Transverse colon (tissue), 4 donors: ENCODE data around the gene MVD. TPM values are rescaled to one million over a fixed set of nuclear protein-coding genes. Genes with fewer than 3 reads are reported as not detected.

Experiments
- DNase-seq: peaks from one replicate; pipeline ENCODE4 v3.0.0-alpha.2; 2019
- H3K27ac ChIP-seq, 4 donors: fragments of 200-600 bp; sonication (generic); 2 replicates each; pipeline ENCODE4 v1.5.1; 2016 to 2018; ENCODE audit warnings: inconsistent platforms in 4 of 4
- H3K27me3 ChIP-seq: fragments of 200-600 bp; sonication (generic); 2 replicates; pipeline ENCODE4 v1.5.1; 2017; ENCODE audit warnings: inconsistent platforms
- H3K36me3 ChIP-seq, 4 donors: fragments of 200-600 bp; sonication (generic); 2 replicates each; pipeline ENCODE4 v1.5.1; 2017 to 2019; ENCODE audit warnings: inconsistent platforms in 4 of 4
- H3K4me1 ChIP-seq, 4 donors: fragments of 200-600 bp; sonication (generic); 2 replicates each; pipeline ENCODE4 v1.5.1; 2017 to 2020; ENCODE audit warnings: inconsistent platforms in 4 of 4
- H3K4me3 ChIP-seq, 4 donors: fragments of 200-600 bp; sonication (generic); 1 replicate in 1 of 4; 2 replicates in 3 of 4; pipeline versions ENCODE4 v1.5.1 to v1.6.1; 2017 to 2019; ENCODE audit warnings: inconsistent platforms in 4 of 4
- H3K9me3 ChIP-seq, 2 donors: fragments of 200-600 bp; sonication (generic); 2 replicates each; pipeline ENCODE4 v1.5.1; 2017 to 2019; ENCODE audit warnings: inconsistent platforms in 2 of 2
- CTCF ChIP-seq, 5 experiments: fragments of 200-600 bp in 3 of 5; fragments of 450-650 bp in 2 of 5; sonication (generic) in 3 of 5; IDR thresholded peaks; 1 replicate in 2 of 5; 2 replicates in 3 of 5; pipeline ENCODE4 v1.5.1; 2016 to 2017; ENCODE audit warnings: antibody characterized with exemption in 5 of 5, inconsistent platforms in 3 of 5, mild to moderate bottlenecking in 2 of 5, moderate library complexity in 1 of 5
- EP300 ChIP-seq: sonication (generic); formaldehyde crosslinking; IDR thresholded peaks from one replicate; pipeline ENCODE4 v1.6.1; 2017; ENCODE audit warnings: antibody characterized with exemption, low read depth
- POLR2A ChIP-seq: fragments of 450-650 bp; IDR thresholded peaks from one replicate; pipeline ENCODE4 v1.6.1; 2016; ENCODE audit warnings: antibody characterized with exemption, mild to moderate bottlenecking, moderate library complexity
- POLR2AphosphoS5 ChIP-seq, 3 donors: sonication (generic); formaldehyde crosslinking; IDR thresholded peaks; one replicate each; pipeline ENCODE4 v1.6.1; 2016; ENCODE audit warnings: antibody characterized with exemption in 3 of 3
- WGBS, 2 donors: methylation state at CpG; one replicate each; pipeline ENCODE4 v1.1.5; 2018; ENCODE audit warnings: low coverage in 1 of 2; 5-methylcytosine and 5-hydroxymethylcytosine counted together
- in situ Hi-C, 4 donors: fragments of 200-750 bp; cut with MboI; loops; one replicate each; pipeline versions ENCODE4 v1.15.0 to v1.15.1; 2017; ENCODE audit warnings: low sequenced_read_pairs in 3 of 4, low pct_ligation_motif_present in 1 of 4, low pct_unique_long_range_greater_than_20kb in 1 of 4
- intact Hi-C: fragments of 100-400 bp; cut with DNase I; formaldehyde crosslinking; loops from one replicate; pipeline ENCODE4 v1.15.1; 2023; ENCODE audit warnings: low total_unique reads
- total RNA-seq, 4 donors: library from RNA; depleted of rRNA; stranded (reverse); fragments of >200 nt; gene quantifications; one replicate each; pipeline ENCODE4 v1.1.0, GENCODE V29; 2016

Gene MVD
- total RNA-seq, 4 donors from 2014 or later: 20.5 to 75.6 (median 47.3) TPM

- intact Hi-C loops: no loop called here
- peaks cover 0 to 22% (median 7%) of the 10 kb centered on the region in 4 donors for H3K4me1 ChIP-seq
- in situ Hi-C loops: no loop called here
- peak overlapping the region; percentile 65 to 76 (median 76) for H3K27ac ChIP-seq
- no peak for TF ChIP-seq POLR2A
- TF ChIP-seq CTCF (IDR thresholded peaks at IDR 0.05): peak; percentile 35 to 57 (median 53)
- TF ChIP-seq POLR2AphosphoS5 (IDR thresholded peaks at IDR 0.05): no peak
- 42% methylated on average over 21 of the region's 31 CpGs; no CpG with 5 or more reads in 1 of the 2 donors for WGBS, 2 donors
- no peaks in the 10 kb centered on the region for H3K36me3 ChIP-seq
- peak; percentile 83 for DNase-seq
- no peaks in the 10 kb centered on the region for H3K9me3 ChIP-seq
- peaks cover 64% of the 10 kb centered on the region for H3K27me3 ChIP-seq
- H3K4me3 ChIP-seq: no peak overlapping the region
These were observed 18.3 kb upstream of the MVD start for GRCh38 chr16:88681084-88681680.

GRCh38 chr16:88680554-88681083 is 17.7 kb upstream of the MVD start:
- no peaks in the 10 kb centered on the region for H3K9me3 ChIP-seq
- DNase-seq: no peak
- H3K4me3 ChIP-seq: no peak overlapping the region
- WGBS, 2 donors: 87 to 100% methylated on average over 1 to 5 of the region's 5 CpGs
- intact Hi-C loops (no loop called here), in situ Hi-C loops (no loop called here)
- peak overlapping the region in 2 of 4 donors; percentile 75 to 76 for H3K27ac ChIP-seq
- peaks cover 58% of the 10 kb centered on the region for H3K27me3 ChIP-seq
- H3K36me3 ChIP-seq: no peaks in the 10 kb centered on the region
- peaks cover 0 to 18% (median 4%) of the 10 kb centered on the region in 4 donors for H3K4me1 ChIP-seq
- TF ChIP-seq POLR2AphosphoS5 (IDR thresholded peaks at IDR 0.05): no peak
- no peak for TF ChIP-seq EP300
- TF ChIP-seq POLR2A: no peak
- TF ChIP-seq CTCF (IDR thresholded peaks at IDR 0.05): no peak

- WGBS, 2 donors: 80% methylated on average over 28 of the region's 32 CpGs; no CpG with 5 or more reads in 1 of the 2 donors
- H3K9me3 ChIP-seq: no peaks in the 10 kb centered on the region
- H3K27me3 ChIP-seq: peaks cover 37% of the 10 kb centered on the region
- no peak for DNase-seq
- intact Hi-C loops: no loop called here
- peaks cover 0 to 10% (median 3%) of the 10 kb centered on the region in 4 donors for H3K4me1 ChIP-seq
- no peak overlapping the region for H3K4me3 ChIP-seq
- H3K36me3 ChIP-seq: no peaks in the 10 kb centered on the region
- in situ Hi-C loops: no loop called here
- TF ChIP-seq EP300: no peak
- no peak overlapping the region for H3K27ac ChIP-seq
These were observed 15.5 kb upstream of the MVD start for GRCh38 chr16:88678224-88678979.

GRCh38 chr16:88677721-88678120 is 14.8 kb upstream of the MVD start:
- DNase-seq: no peak
- intact Hi-C loops: no loop called here
- H3K27ac ChIP-seq: no peak overlapping the region

More at GRCh38 chr16:88677721-88678120, 14.8 kb upstream of the MVD start:
- Histone ChIP-seq H3K36me3 (no peaks in the 10 kb centered on the region), H3K27me3 (peaks cover 34% of the 10 kb centered on the region), H3K4me1 (peaks cover 0 to 10% (median 3%) of the 10 kb centered on the region in 4 donors), H3K9me3 (no peaks in the 10 kb centered on the region), H3K4me3 (no peak overlapping the region)
- WGBS, 2 donors: 76% methylated on average over 13 of the region's 13 CpGs; no CpG with 5 or more reads in 1 of the 2 donors
- in situ Hi-C loops: no loop called here
- no peak for TF ChIP-seq EP300
- no peak for TF ChIP-seq POLR2A
- TF ChIP-seq POLR2AphosphoS5 (IDR thresholded peaks at IDR 0.05): no peak
- no peak for TF ChIP-seq CTCF (IDR thresholded peaks at IDR 0.05)
